CD4-positive, alpha-beta T cell (primary cell): ENCODE data around the gene CR1. TPM values are rescaled to one million over a fixed set of nuclear protein-coding genes. Genes with fewer than 3 reads are reported as not detected.
A peak's percentile ranks its signal among the peaks of the same experiment; 100 is the strongest.

Source experiments
- ATAC-seq: fragments of 200-7000 bp; cut with Tn5 transposase; one replicate; pipeline ENCODE4 v1.10.0; 2022; ENCODE audit warnings: mild to moderate bottlenecking; ENCODE audit not compliant: poor library complexity
- CTCF ChIA-PET: fragments of 350-600 bp; sonication (Branson Sonifier 250); formaldehyde crosslinking; loops from one replicate; lab custom pipeline; 2021; ENCODE audit warnings: antibody characterized with exemption, inconsistent platforms; lab: Charles Lee
- POLR2A ChIA-PET: fragments of 350-600 bp; sonication (Branson Sonifier 250); formaldehyde crosslinking; loops from one replicate; lab custom pipeline; 2021; ENCODE audit warnings: antibody characterized with exemption, inconsistent platforms; lab: Charles Lee
- DNase-seq, 14 experiments: peaks; one replicate each; pipeline ENCODE4 v3.0.0-alpha.2; 2013 to 2020; ENCODE audit warnings: mixed read lengths in 2 of 14
- H3K27ac ChIP-seq, 2 donors: one replicate each; pipeline versions ENCODE4 v1.5.1 to v1.7.0; 2013; ENCODE audit warnings: low read length in 2 of 2, low read depth in 1 of 2, mild to moderate bottlenecking in 1 of 2
- H3K27me3 ChIP-seq, 2 experiments: 1 replicate in 1 of 2; 2 replicates in 1 of 2; pipeline versions ENCODE4 v1.6.1 to v1.7.0; 2013; ENCODE audit warnings: low read length in 2 of 2, control low read depth in 1 of 2, mild to moderate bottlenecking in 1 of 2, moderate library complexity in 1 of 2; ENCODE audit not compliant: insufficient read depth in 2 of 2, control insufficient read depth in 1 of 2
- H3K36me3 ChIP-seq: one replicate; pipeline ENCODE4 v1.6.1; 2013; ENCODE audit warnings: low read length, control low read depth; ENCODE audit not compliant: insufficient read depth
- H3K4me1 ChIP-seq: one replicate; pipeline ENCODE4 v1.6.1; 2013; ENCODE audit warnings: low read length, control low read depth; ENCODE audit not compliant: insufficient read depth
- H3K4me3 ChIP-seq: one replicate; pipeline ENCODE4 v1.5.1; 2013; ENCODE audit warnings: mild to moderate bottlenecking, low read length, moderate library complexity
- H3K9me3 ChIP-seq, 2 experiments: 1 replicate in 1 of 2; 2 replicates in 1 of 2; pipeline versions ENCODE4 v1.6.1 to v1.7.0; 2013; ENCODE audit warnings: low read length in 2 of 2, mild to moderate bottlenecking in 2 of 2, control low read depth in 1 of 2, moderate library complexity in 1 of 2; ENCODE audit not compliant: control insufficient read depth in 1 of 2, insufficient read depth in 1 of 2
- H3K27ac Mint-ChIP-seq: one replicate; pipeline ENCODE4 v1.8.0; 2020; ENCODE audit warnings: mixed read lengths
- H3K27me3 Mint-ChIP-seq: one replicate; pipeline ENCODE4 v1.8.0; 2021; ENCODE audit warnings: mixed read lengths
- H3K36me3 Mint-ChIP-seq: one replicate; pipeline ENCODE4 v1.8.0; 2021; ENCODE audit warnings: low read depth, mixed read lengths
- H3K4me1 Mint-ChIP-seq: one replicate; pipeline ENCODE4 v1.8.0; 2021; ENCODE audit warnings: low read depth, mixed read lengths
- H3K4me3 Mint-ChIP-seq: one replicate; pipeline ENCODE4 v1.8.0; 2020; ENCODE audit warnings: mild to moderate bottlenecking, mixed read lengths
- H3K9me3 Mint-ChIP-seq: one replicate; pipeline ENCODE4 v1.8.0; 2020; ENCODE audit warnings: mixed read lengths
- intact Hi-C, 2 experiments: fragments of 100-400 bp; cut with DNase I in 1 of 2; cut with micrococcal nuclease in 1 of 2; formaldehyde crosslinking; loops; one replicate each; pipeline versions ENCODE4 v1.15.1 to v1.9.0; 2023 to 2025; cut with DNase I, micrococcal nuclease
- total RNA-seq, 174 experiments: library from RNA in 2 of 174; stranded (reverse) in 2 of 174; gene quantifications; one replicate each; pipeline ENCODE4 v1.2.3 and lab custom pipeline; 2021 to 2026
- TF ChIP-seq, protein P1 (sequence below): fragments of 200-600 bp; IDR thresholded peaks from one replicate; pipeline ENCODE4 v1.8.0; 2022; ENCODE audit warnings: antibody characterized with exemption, mild to moderate bottlenecking

Gene CR1
- total RNA-seq, 2 experiments from 2014 or later: 2.8 to 3.1 TPM

DNA sequence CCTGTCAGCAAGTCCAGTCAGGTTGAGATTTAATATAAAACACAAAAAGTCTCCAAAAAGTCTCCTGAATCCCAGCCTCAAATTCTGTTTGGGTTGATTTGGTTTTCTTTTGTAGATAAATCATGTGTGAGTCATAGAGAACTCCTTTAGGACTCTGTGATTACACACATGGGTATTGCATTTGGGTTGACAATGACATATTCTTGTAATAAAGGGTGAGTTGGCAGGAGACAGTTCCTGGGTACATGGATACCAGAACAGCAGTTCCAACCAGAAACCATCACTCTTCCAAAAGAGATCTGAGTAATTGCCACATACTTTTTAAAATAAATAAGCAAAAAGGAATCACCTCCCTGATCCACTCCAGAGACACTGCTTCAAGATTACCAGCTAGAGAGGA lies 32.9 kb upstream of the CR1 start:
- no peaks in the 10 kb centered on the region for H3K36me3 Mint-ChIP-seq
- H3K4me1 ChIP-seq: peaks cover 30% of the 10 kb centered on the region
- ChIA-PET CTCF (no interaction called here), POLR2A (interaction anchor here (1.1 to 1.5 kb wide), 2 partner anchors 33 to 180 kb away, joined by 3 to 4 read pairs; partner anchors contain the start of gene CR1)
- H3K4me3 ChIP-seq: no peak overlapping the region
- no peaks in the 10 kb centered on the region for H3K9me3 Mint-ChIP-seq
- TF ChIP-seq, protein P1, sequence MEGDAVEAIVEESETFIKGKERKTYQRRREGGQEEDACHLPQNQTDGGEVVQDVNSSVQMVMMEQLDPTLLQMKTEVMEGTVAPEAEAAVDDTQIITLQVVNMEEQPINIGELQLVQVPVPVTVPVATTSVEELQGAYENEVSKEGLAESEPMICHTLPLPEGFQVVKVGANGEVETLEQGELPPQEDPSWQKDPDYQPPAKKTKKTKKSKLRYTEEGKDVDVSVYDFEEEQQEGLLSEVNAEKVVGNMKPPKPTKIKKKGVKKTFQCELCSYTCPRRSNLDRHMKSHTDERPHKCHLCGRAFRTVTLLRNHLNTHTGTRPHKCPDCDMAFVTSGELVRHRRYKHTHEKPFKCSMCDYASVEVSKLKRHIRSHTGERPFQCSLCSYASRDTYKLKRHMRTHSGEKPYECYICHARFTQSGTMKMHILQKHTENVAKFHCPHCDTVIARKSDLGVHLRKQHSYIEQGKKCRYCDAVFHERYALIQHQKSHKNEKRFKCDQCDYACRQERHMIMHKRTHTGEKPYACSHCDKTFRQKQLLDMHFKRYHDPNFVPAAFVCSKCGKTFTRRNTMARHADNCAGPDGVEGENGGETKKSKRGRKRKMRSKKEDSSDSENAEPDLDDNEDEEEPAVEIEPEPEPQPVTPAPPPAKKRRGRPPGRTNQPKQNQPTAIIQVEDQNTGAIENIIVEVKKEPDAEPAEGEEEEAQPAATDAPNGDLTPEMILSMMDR: no peak
- no peaks in the 10 kb centered on the region for H3K36me3 ChIP-seq
- peaks cover 12% of the 10 kb centered on the region for H3K27me3 Mint-ChIP-seq
- peaks cover 9% of the 10 kb centered on the region for H3K4me1 Mint-ChIP-seq
- H3K27me3 ChIP-seq: no peaks in the 10 kb centered on the region
- intact Hi-C loops: no loop called here
- H3K9me3 ChIP-seq: no peaks in the 10 kb centered on the region
- no peak overlapping the region for H3K27ac Mint-ChIP-seq
- ATAC-seq (no peak), DNase-seq (no peak)
- peak overlapping the region; percentile 3 for H3K4me3 Mint-ChIP-seq
- no peak overlapping the region for H3K27ac ChIP-seq

DNA sequence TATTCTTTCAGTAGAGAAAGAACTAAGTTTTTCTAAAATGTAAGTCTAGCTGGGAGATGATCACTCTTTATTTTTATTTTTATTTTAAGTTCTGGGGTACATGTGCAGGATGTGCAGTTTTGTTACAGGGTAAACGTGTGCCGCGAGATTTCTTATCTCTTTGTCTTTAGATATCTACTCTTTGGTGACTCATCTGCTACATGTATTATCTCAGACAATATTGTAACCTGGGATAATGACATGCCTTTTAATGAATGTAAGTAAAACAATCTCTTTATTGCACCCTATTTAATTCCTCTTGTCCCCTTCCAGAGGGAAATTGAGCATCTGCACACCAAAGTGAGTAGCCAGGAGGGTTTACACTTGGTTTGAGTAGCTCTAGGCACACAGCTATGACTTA lies 32.4 kb upstream of the CR1 start:
- TF ChIP-seq, protein P1: no peak
- Mint-ChIP-seq H3K4me3 (no peak overlapping the region), H3K36me3 (no peaks in the 10 kb centered on the region), H3K27me3 (peaks cover 13% of the 10 kb centered on the region), H3K9me3 (no peaks in the 10 kb centered on the region), H3K27ac (peak overlapping the region; percentile 4), H3K4me1 (peaks cover 9% of the 10 kb centered on the region)
- Histone ChIP-seq H3K27ac (no peak overlapping the region), H3K36me3 (no peaks in the 10 kb centered on the region), H3K4me3 (no peak overlapping the region), H3K27me3 (no peaks in the 10 kb centered on the region), H3K9me3 (no peaks in the 10 kb centered on the region), H3K4me1 (peaks cover 25% of the 10 kb centered on the region)
- peak; percentile 41 for ATAC-seq
- ChIA-PET POLR2A (interaction anchor here (1.1 to 1.5 kb wide), 2 partner anchors 32 to 181 kb away, joined by 3 to 4 read pairs; partner anchors contain the start of gene CR1), CTCF (interaction anchor here (0.7 kb wide), 1 partner anchor 8 kb away, joined by 3 read pairs; no protein-coding TSS in a partner anchor)
- intact Hi-C loops: no loop called here
- DNase-seq: peak in 3 of 14 experiments; percentile 10 to 16 (median 14)

DNA sequence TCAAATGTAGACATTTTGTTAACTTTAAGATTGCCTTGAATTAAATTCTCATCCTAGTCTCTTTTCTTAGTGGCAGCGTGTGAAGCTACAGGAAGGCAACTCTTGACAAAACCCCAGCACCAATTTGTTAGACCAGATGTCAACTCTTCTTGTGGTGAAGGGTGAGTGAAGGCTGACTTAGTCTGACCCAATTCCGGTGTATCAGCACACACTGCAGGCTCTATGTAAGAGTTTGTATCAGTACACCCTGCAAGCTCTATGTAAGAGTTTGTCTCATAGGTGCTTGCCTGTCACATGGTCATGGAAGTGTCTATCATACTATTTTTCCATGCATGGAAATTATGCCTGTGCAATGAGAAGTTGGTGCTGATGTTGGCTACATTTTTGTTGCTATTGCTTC lies 25.0 kb upstream of the CR1 start:
- ATAC-seq (peak; percentile 99), DNase-seq (peak in 6 of 14 experiments; percentile 6 to 64 (median 42))
- H3K36me3 ChIP-seq: no peaks in the 10 kb centered on the region
- H3K27me3 ChIP-seq: no peaks in the 10 kb centered on the region
- CTCF ChIA-PET: no interaction called here
- POLR2A ChIA-PET: interaction anchor here (0.7 to 1.5 kb wide), 2 partner anchors 10 to 11 kb away, joined by 3 to 4 read pairs; no protein-coding TSS in a partner anchor
- H3K4me3 Mint-ChIP-seq: no peak overlapping the region
- TF ChIP-seq, protein P1: no peak
- H3K9me3 ChIP-seq: no peaks in the 10 kb centered on the region
- no peaks in the 10 kb centered on the region for H3K36me3 Mint-ChIP-seq
- H3K27ac Mint-ChIP-seq: peak overlapping the region; percentile 19
- peaks cover 18% of the 10 kb centered on the region for H3K27me3 Mint-ChIP-seq
- no peak overlapping the region for H3K27ac ChIP-seq
- peaks cover 15% of the 10 kb centered on the region for H3K4me1 Mint-ChIP-seq
- intact Hi-C loops: no loop called here
- H3K4me1 ChIP-seq: peaks cover 11% of the 10 kb centered on the region
- H3K9me3 Mint-ChIP-seq: no peaks in the 10 kb centered on the region
- no peak overlapping the region for H3K4me3 ChIP-seq
